ENCODE results near the gene PLEKHM3.

DNA sequence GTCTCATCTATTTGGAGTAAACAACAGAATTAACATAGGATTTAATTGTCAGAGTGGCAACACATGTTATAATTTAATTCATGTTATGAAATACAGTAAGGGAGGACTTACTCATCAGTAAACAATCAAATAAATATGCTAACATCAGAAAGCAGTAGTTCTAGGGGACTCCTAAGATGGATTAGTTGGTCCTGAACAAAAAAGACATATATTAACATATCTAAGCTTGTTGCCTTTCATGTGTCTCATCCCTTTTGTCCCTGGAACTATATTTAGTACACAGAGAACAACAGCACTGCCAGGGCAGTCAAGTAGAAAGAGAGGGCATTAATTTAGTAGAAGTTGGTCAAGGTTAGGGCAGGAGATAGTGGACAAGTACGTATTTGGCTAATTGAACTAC lies 137.8 kb downstream of the PLEKHM3 start:
- no peak for TF ChIP-seq POLR2A (IDR thresholded peaks at IDR 0.05; ENCODE audit: low read depth, low read length)
- TF ChIP-seq, protein P1, sequence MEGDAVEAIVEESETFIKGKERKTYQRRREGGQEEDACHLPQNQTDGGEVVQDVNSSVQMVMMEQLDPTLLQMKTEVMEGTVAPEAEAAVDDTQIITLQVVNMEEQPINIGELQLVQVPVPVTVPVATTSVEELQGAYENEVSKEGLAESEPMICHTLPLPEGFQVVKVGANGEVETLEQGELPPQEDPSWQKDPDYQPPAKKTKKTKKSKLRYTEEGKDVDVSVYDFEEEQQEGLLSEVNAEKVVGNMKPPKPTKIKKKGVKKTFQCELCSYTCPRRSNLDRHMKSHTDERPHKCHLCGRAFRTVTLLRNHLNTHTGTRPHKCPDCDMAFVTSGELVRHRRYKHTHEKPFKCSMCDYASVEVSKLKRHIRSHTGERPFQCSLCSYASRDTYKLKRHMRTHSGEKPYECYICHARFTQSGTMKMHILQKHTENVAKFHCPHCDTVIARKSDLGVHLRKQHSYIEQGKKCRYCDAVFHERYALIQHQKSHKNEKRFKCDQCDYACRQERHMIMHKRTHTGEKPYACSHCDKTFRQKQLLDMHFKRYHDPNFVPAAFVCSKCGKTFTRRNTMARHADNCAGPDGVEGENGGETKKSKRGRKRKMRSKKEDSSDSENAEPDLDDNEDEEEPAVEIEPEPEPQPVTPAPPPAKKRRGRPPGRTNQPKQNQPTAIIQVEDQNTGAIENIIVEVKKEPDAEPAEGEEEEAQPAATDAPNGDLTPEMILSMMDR (IDR thresholded peaks at IDR 0.05; ENCODE audit: extremely low read depth in 1 of 2, insufficient read depth in 1 of 2, low read depth in 1 of 2, low read length in 2 of 2) = no peak
